Measurements from ENCODE around the gene DTNA.

DTNA gene

DNA sequence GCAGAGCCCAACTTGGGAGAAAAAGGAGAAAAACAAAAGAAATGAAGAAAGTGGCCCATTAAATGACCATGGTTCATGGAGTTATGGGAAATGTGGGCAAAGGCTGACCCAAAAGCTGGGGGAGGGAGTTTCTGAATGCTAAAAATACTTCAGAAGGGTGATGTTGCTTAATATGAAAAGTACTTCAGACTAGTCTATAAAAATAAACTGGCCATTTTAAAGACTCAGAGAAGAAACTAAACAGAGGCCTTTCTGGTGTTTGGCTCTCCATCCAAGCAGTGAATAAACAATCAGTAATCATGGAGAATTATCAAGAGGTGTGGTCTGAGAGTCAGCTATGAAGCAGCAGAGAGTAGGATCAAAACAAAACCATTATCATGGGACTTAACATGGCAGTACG lies 170.3 kb downstream of the DTNA start:
- no peak for TF ChIP-seq TCF12 (IDR thresholded peaks at IDR 0.05; ENCODE audit: low read depth)
- TF ChIP-seq EGR1 (IDR thresholded peaks at IDR 0.05), result no peak
- TF ChIP-seq RAD21 (IDR thresholded peaks at IDR 0.05; ENCODE audit: low read depth), result no peak
- no peak for TF ChIP-seq FOXM1 (IDR thresholded peaks at IDR 0.05; ENCODE audit: borderline replicate concordance, low read depth)
- TF ChIP-seq TEAD4 (IDR thresholded peaks at IDR 0.05), result no peak
- no peak for TF ChIP-seq CEBPB (IDR thresholded peaks at IDR 0.05)
- no peak for TF ChIP-seq NFIC (IDR thresholded peaks at IDR 0.05)
- no peak for TF ChIP-seq EP300 (IDR thresholded peaks at IDR 0.05; ENCODE audit: borderline replicate concordance)
- no peak for TF ChIP-seq TAF1 (IDR thresholded peaks at IDR 0.05; ENCODE audit: low read depth)
- no peak for TF ChIP-seq REST (IDR thresholded peaks at IDR 0.05; ENCODE audit: low read depth)
- TF ChIP-seq, protein P1, sequence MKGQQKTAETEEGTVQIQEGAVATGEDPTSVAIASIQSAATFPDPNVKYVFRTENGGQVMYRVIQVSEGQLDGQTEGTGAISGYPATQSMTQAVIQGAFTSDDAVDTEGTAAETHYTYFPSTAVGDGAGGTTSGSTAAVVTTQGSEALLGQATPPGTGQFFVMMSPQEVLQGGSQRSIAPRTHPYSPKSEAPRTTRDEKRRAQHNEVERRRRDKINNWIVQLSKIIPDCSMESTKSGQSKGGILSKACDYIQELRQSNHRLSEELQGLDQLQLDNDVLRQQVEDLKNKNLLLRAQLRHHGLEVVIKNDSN (IDR thresholded peaks at IDR 0.05), result no peak
- TF ChIP-seq ZBTB7A (IDR thresholded peaks at IDR 0.05; ENCODE audit: low read depth), result no peak
- no peak for TF ChIP-seq CREB1 (IDR thresholded peaks at IDR 0.05; ENCODE audit: low read depth)
- TF ChIP-seq YY1 (IDR thresholded peaks at IDR 0.05; ENCODE audit: low read depth), result no peak
- TF ChIP-seq, protein P2, sequence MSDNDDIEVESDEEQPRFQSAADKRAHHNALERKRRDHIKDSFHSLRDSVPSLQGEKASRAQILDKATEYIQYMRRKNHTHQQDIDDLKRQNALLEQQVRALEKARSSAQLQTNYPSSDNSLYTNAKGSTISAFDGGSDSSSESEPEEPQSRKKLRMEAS (IDR thresholded peaks at IDR 0.05), result no peak

DNA sequence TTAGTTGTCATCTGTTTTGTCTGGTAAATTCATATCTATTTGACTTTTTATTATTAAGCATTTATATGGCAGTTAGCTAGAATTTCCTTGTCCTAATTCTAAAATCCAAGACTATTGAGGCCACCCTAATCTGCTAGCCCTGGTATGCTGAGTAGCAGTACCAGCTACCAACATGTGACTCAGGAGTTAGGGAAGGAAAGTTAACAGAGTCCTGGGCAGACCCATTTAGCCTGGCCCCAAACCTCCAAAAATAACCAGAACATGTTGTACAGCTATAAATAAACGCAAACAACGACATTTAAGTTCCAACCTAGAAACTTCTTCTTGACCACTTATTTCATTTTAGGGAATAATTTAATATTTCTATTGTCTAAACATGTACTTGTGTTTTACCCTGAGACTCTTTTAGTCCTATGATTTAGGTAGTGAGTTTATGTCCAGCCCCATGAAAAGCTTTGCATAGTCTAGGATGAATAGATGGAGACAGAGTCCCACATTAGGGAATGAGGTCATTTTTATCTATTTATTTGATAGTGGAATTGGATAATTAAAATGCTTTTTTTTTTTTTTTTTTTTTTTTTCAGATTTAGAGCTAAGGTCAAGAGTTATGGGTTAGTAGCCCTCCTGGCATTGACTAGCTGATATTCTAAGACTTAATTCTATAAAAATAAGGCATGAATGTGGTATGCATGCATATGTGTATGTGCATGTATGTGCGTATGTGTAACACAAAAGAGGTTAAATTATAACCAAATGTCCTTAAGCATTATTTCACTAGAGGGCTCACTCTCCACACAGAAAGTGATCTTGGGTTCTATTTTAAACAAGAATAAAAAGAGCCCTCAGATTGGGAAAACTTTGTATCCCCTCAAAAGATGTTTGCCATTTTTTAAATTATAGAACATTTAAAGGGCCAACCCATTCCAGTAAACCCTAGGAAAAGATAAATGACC lies 171.1 kb downstream of the DTNA start:
- TF ChIP-seq, protein P2 (IDR thresholded peaks at IDR 0.05), result no peak
- peak; percentile 31; the same call in 1 of the 2 replicates for TF ChIP-seq RAD21 (IDR thresholded peaks at IDR 0.05; ENCODE audit: low read depth)

GRCh38 chr18:34884436-34884835 lies 174.3 kb downstream of the DTNA start:
- no peak for TF ChIP-seq TCF12 (IDR thresholded peaks at IDR 0.05; ENCODE audit: low read depth)
- TF ChIP-seq EGR1 (IDR thresholded peaks at IDR 0.05), result no peak
- TF ChIP-seq, protein P1 (IDR thresholded peaks at IDR 0.05), result no peak
- no peak for TF ChIP-seq ZBTB7A (IDR thresholded peaks at IDR 0.05; ENCODE audit: low read depth)
- no peak for TF ChIP-seq REST (IDR thresholded peaks at IDR 0.05; ENCODE audit: low read depth)
- TF ChIP-seq CEBPB (IDR thresholded peaks at IDR 0.05), result no peak
- TF ChIP-seq YY1 (IDR thresholded peaks at IDR 0.05; ENCODE audit: low read depth), result no peak
- no peak for TF ChIP-seq TEAD4 (IDR thresholded peaks at IDR 0.05)
- TF ChIP-seq RAD21 (IDR thresholded peaks at IDR 0.05; ENCODE audit: low read depth), result no peak
- no peak for TF ChIP-seq CREB1 (IDR thresholded peaks at IDR 0.05; ENCODE audit: low read depth)
- no peak for TF ChIP-seq NFIC (IDR thresholded peaks at IDR 0.05)
- no peak for TF ChIP-seq TAF1 (IDR thresholded peaks at IDR 0.05; ENCODE audit: low read depth)
- no peak for TF ChIP-seq FOXM1 (IDR thresholded peaks at IDR 0.05; ENCODE audit: borderline replicate concordance, low read depth)
- no peak for TF ChIP-seq EP300 (IDR thresholded peaks at IDR 0.05; ENCODE audit: borderline replicate concordance)
- TF ChIP-seq, protein P2 (IDR thresholded peaks at IDR 0.05), result no peak

GRCh38 chr18:34886177-34886576 lies 176.1 kb downstream of the DTNA start:
- TF ChIP-seq, protein P2 (IDR thresholded peaks at IDR 0.05), result no peak
- no peak for TF ChIP-seq FOXM1 (IDR thresholded peaks at IDR 0.05; ENCODE audit: borderline replicate concordance, low read depth)

DNA sequence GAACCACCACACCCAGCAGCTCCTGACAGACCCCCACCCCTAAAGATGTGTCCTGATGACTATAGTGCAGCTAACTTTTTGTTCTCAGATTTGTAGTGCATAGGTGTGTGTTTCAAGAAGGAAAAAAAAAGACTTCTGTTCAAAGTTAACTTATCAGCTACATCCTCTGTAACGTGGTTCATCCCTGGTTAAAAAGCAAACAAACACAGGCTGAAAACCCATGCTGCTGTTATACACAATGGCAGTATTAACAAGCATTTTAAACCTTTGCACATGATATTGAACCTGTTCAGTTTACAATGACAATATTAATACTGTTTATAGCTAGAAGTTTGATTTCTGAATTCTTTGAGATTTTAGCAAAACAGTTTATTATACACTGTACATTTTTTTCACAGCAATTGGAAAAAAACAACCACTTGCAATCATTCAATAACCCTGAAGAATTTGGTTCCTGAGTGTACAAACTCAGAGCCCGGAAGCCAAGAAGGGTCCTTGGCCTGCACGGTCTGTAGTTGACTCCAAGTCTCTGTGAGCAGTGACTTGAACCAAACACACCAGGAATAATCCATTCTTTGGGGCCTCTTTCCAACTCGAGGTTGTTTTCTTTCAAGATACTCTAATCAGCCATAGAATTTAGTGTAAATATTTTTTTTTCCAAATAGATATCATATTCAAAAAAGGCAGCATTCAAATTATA lies 177.9 kb downstream of the DTNA start:
- TF ChIP-seq YY1 (IDR thresholded peaks at IDR 0.05; ENCODE audit: low read depth) (no peak), ZBTB7A (IDR thresholded peaks at IDR 0.05; ENCODE audit: low read depth) (no peak), EGR1 (IDR thresholded peaks at IDR 0.05) (no peak), CREB1 (IDR thresholded peaks at IDR 0.05; ENCODE audit: low read depth) (no peak), RAD21 (IDR thresholded peaks at IDR 0.05; ENCODE audit: low read depth) (no peak), EP300 (IDR thresholded peaks at IDR 0.05; ENCODE audit: borderline replicate concordance) (no peak), REST (IDR thresholded peaks at IDR 0.05; ENCODE audit: low read depth) (no peak), CEBPB (IDR thresholded peaks at IDR 0.05) (no peak), TAF1 (IDR thresholded peaks at IDR 0.05; ENCODE audit: low read depth) (no peak), TCF12 (IDR thresholded peaks at IDR 0.05; ENCODE audit: low read depth) (no peak), FOXM1 (IDR thresholded peaks at IDR 0.05; ENCODE audit: borderline replicate concordance, low read depth) (no peak), TEAD4 (IDR thresholded peaks at IDR 0.05) (no peak), NFIC (IDR thresholded peaks at IDR 0.05) (no peak)
- TF ChIP-seq, protein P2 (IDR thresholded peaks at IDR 0.05), result no peak
- TF ChIP-seq, protein P1 (IDR thresholded peaks at IDR 0.05), result no peak
